T-cell (primary cell): ENCODE results near the gene CCDC124. TPM values are rescaled to one million over a fixed set of nuclear protein-coding genes. Genes with fewer than 3 reads are reported as not detected.
"Not testable (repeated sequence)": the region's sequence is repeated elsewhere in the genome, so short reads cannot be mapped to it uniquely, and the experiment has no call there.

Experiments
- ATAC-seq, 4 experiments: fragments of 200-7000 bp in 3 of 4; fragments of 150-1000 bp in 1 of 4; cut with Tn5 transposase; replicated peaks in 1 of 4; 1 replicate in 3 of 4; 2 replicates in 1 of 4; pipeline ENCODE4 v1.10.0; 2021; ENCODE audit warnings: moderate library complexity in 3 of 4, mild to moderate bottlenecking in 2 of 4, moderate number of reproducible peaks in 1 of 4
- CTCF ChIA-PET, 2 donors: fragments of 300-600 bp; sonication (Branson Sonifier 250); formaldehyde crosslinking; loops; one replicate each; lab custom pipeline; 2022; ENCODE audit warnings: antibody characterized with exemption in 2 of 2; lab: Charles Lee
- POLR2A ChIA-PET, 2 donors: fragments of 300-600 bp; sonication (Branson Sonifier 250); formaldehyde crosslinking; loops; one replicate each; lab custom pipeline; 2022; ENCODE audit warnings: antibody characterized with exemption in 2 of 2; lab: Charles Lee
- DNase-seq, 35 experiments: peaks; one replicate each; pipeline versions ENCODE4 v3.0.0 to v3.0.0-alpha.2; 2013 to 2023
- H3K27ac ChIP-seq: one replicate; pipeline ENCODE4 v1.5.1; 2013; ENCODE audit warnings: low read length
- H3K27me3 ChIP-seq, 2 experiments: replicated peaks in 1 of 2; 1 replicate in 1 of 2; 2 replicates in 1 of 2; pipeline versions ENCODE4 v1.6.1 to v1.7.0; 2013; ENCODE audit warnings: low read length in 1 of 2, mixed read lengths in 1 of 2; ENCODE audit not compliant: control insufficient read depth in 2 of 2, insufficient read depth in 2 of 2; ENCODE audit errors: extremely low read depth in 1 of 2
- H3K36me3 ChIP-seq, 2 donors: 1 replicate in 1 of 2; 2 replicates in 1 of 2; pipeline versions ENCODE4 v1.6.1 to v1.7.0; 2013; ENCODE audit warnings: low read length in 1 of 2; ENCODE audit not compliant: control insufficient read depth in 2 of 2, insufficient read depth in 1 of 2; ENCODE audit errors: extremely low read depth in 1 of 2
- H3K4me1 ChIP-seq, 2 experiments: 1 replicate in 1 of 2; 2 replicates in 1 of 2; pipeline versions ENCODE4 v1.6.1 to v1.7.0; 2013; ENCODE audit warnings: low read length in 2 of 2, mixed read lengths in 1 of 2; ENCODE audit not compliant: insufficient read depth in 2 of 2, control insufficient read depth in 1 of 2; ENCODE audit errors: extremely low read depth in 1 of 2
- H3K4me3 ChIP-seq, 2 donors: 1 replicate in 1 of 2; 2 replicates in 1 of 2; pipeline versions ENCODE4 v1.5.1 to v1.7.0; 2013; ENCODE audit warnings: mild to moderate bottlenecking in 2 of 2, low read length in 1 of 2, moderate library complexity in 1 of 2; ENCODE audit not compliant: control insufficient read depth in 1 of 2; ENCODE audit errors: extremely low read depth in 1 of 2
- H3K9me3 ChIP-seq: 2 replicates; pipeline ENCODE4 v1.7.0; 2013
- H3K27ac Mint-ChIP-seq, 2 donors: one replicate each; pipeline ENCODE4 v1.8.0; 2020 to 2021; ENCODE audit warnings: mild to moderate bottlenecking in 2 of 2, mixed read lengths in 2 of 2
- H3K27me3 Mint-ChIP-seq, 2 donors: one replicate each; pipeline ENCODE4 v1.8.0; 2021 to 2022; ENCODE audit warnings: mixed read lengths in 2 of 2
- H3K36me3 Mint-ChIP-seq: one replicate; pipeline ENCODE4 v1.8.0; 2021; ENCODE audit warnings: mixed read lengths
- H3K4me1 Mint-ChIP-seq, 3 donors: one replicate each; pipeline ENCODE4 v1.8.0; 2020 to 2022; ENCODE audit warnings: mixed read lengths in 3 of 3, mild to moderate bottlenecking in 1 of 3
- H3K4me3 Mint-ChIP-seq, 3 donors: one replicate each; pipeline ENCODE4 v1.8.0; 2020 to 2022; ENCODE audit warnings: mild to moderate bottlenecking in 3 of 3, mixed read lengths in 3 of 3, moderate library complexity in 3 of 3
- H3K9me3 Mint-ChIP-seq, 3 donors: one replicate each; pipeline ENCODE4 v1.8.0; 2020 to 2022; ENCODE audit warnings: mixed read lengths in 3 of 3
- WGBS: methylation state at CpG from one replicate; pipeline ENCODE4 v1.1.5; 2013; ENCODE audit warnings: missing lambda C conversion rate; ENCODE audit not compliant: insufficient coverage; 5-methylcytosine and 5-hydroxymethylcytosine counted together
- total RNA-seq, 35 experiments: library from RNA in 6 of 35; stranded (reverse) in 6 of 35; fragments of 120-200 nt in 1 of 35; gene quantifications; one replicate each; pipeline versions ENCODE4 v1.2.1 to v1.2.4 and lab custom pipeline; 2013 to 2026

The CCDC124 gene
- total RNA-seq (10 to 100 TPM; 24.8 to 51.1 (median 41.5) TPM), total RNA-seq (lab: John Stamatoyannopoulos, UW) (10.1 to 78.9 (median 15.2) reads per million in 29 experiments)
- 11.4 TPM for total RNA-seq (2013)

GRCh38 chr19:17932485-17933338 lies at the start of gene CCDC124:
Gene CCDC124 (plus strand): TSS chr19:17933015. CDS start chr19:17936421, 3,406 bp downstream.
- H3K4me1 Mint-ChIP-seq: peaks cover 11 to 20% (median 14%) of the 10 kb centered on the region in 3 donors
- no peaks in the 10 kb centered on the region for H3K9me3 Mint-ChIP-seq
- ChIA-PET CTCF (interaction anchor here (0.5 to 3.8 kb wide), 16 partner anchors 13 to 478 kb away, joined by 3 to 139 read pairs (median 4); partner anchors contain the start of genes RPL18A (in 2 of the 2), JAK3 (in 1 of the 2), PGLS (in 1 of the 2) and SLC5A5 (in 1 of the 2)), POLR2A (interaction anchor here (0.6 to 1.3 kb wide), 5 partner anchors 15 to 73 kb away, joined by 3 to 14 read pairs (median 7); partner anchors contain the start of gene RPL18A (in 2 of the 2))
- no peaks in the 10 kb centered on the region for H3K27me3 Mint-ChIP-seq
- Histone ChIP-seq H3K36me3 (peaks cover 3 to 10% of the 10 kb centered on the region in 2 donors), H3K4me1 (peaks cover 6 to 23% of the 10 kb centered on the region in 2 experiments), H3K27ac (peak within 1 kb of the TSS; percentile 94), H3K4me3 (peak within 1 kb of the TSS; percentile 76 to 90), H3K9me3 (no peaks in the 10 kb centered on the region), H3K27me3 (peaks cover 0 to 4% of the 10 kb centered on the region in 2 experiments)
- peak; percentile 96 to 97 (median 96) for ATAC-seq
- peak; percentile 83 to 96 (median 89) for DNase-seq
- H3K36me3 Mint-ChIP-seq: peaks cover 3% of the 10 kb centered on the region
- WGBS: 0% methylated on average over 43 of the region's 64 CpGs
- peak within 1 kb of the TSS; percentile 93 to 94 for H3K27ac Mint-ChIP-seq
- H3K4me3 Mint-ChIP-seq: peak within 1 kb of the TSS; percentile 82 to 88 (median 84)

GRCh38 chr19:17883627-17884410 lies 49.0 kb upstream of the CCDC124 start:
- no peaks in the 10 kb centered on the region for H3K27me3 ChIP-seq
- H3K4me1 ChIP-seq: no peaks in the 10 kb centered on the region
- WGBS: 85% methylated on average over 31 of the region's 33 CpGs
- CTCF ChIA-PET: interaction anchor here in 1 of 2 donors (0.6 kb wide), 1 partner anchor 43 kb away, joined by 3 read pairs; no protein-coding TSS in a partner anchor
- no peak overlapping the region for H3K4me3 ChIP-seq
- Mint-ChIP-seq H3K36me3 (peaks cover 7% of the 10 kb centered on the region), H3K27me3 (no peaks in the 10 kb centered on the region), H3K4me1 (no peaks in the 10 kb centered on the region), H3K27ac (no peak overlapping the region), H3K9me3 (no peaks in the 10 kb centered on the region), H3K4me3 (no peak overlapping the region)
- DNase-seq: no peak
- H3K9me3 ChIP-seq: no peaks in the 10 kb centered on the region
- no peaks in the 10 kb centered on the region for H3K36me3 ChIP-seq
- POLR2A ChIA-PET: no interaction called here
- no peak for ATAC-seq
- no peak overlapping the region for H3K27ac ChIP-seq

GRCh38 chr19:17886515-17886914 lies 46.3 kb upstream of the CCDC124 start:
- CTCF ChIA-PET: interaction anchor here in 1 of 2 donors (0.7 kb wide), 1 partner anchor 1532 kb away, joined by 4 read pairs; no protein-coding TSS in a partner anchor
- Histone ChIP-seq H3K36me3 (no peaks in the 10 kb centered on the region), H3K27ac (no peak overlapping the region), H3K4me1 (no peaks in the 10 kb centered on the region), H3K27me3 (no peaks in the 10 kb centered on the region), H3K4me3 (no peak overlapping the region), H3K9me3 (no peaks in the 10 kb centered on the region)
- DNase-seq (no peak), ATAC-seq (no peak)
- Mint-ChIP-seq H3K27ac (no peak overlapping the region), H3K36me3 (peaks cover 15% of the 10 kb centered on the region), H3K27me3 (no peaks in the 10 kb centered on the region), H3K4me1 (no peaks in the 10 kb centered on the region), H3K4me3 (no peak overlapping the region), H3K9me3 (no peaks in the 10 kb centered on the region)
- WGBS: no CpG with 5 or more reads among the region's 7 CpGs
- POLR2A ChIA-PET: no interaction called here

- POLR2A ChIA-PET, H3K9me3 Mint-ChIP-seq: not testable (repeated sequence)
Measured at GRCh38 chr19:17887221-17887620, 45.6 kb upstream of the CCDC124 start.

GRCh38 chr19:17888260-17888659 lies 44.6 kb upstream of the CCDC124 start:
- Histone ChIP-seq H3K27me3 (no peaks in the 10 kb centered on the region), H3K9me3 (no peaks in the 10 kb centered on the region), H3K27ac (no peak overlapping the region), H3K4me1 (no peaks in the 10 kb centered on the region), H3K36me3 (no peaks in the 10 kb centered on the region), H3K4me3 (no peak overlapping the region)
- CTCF ChIA-PET: no interaction called here
- H3K27ac Mint-ChIP-seq: no peak overlapping the region
- H3K9me3 Mint-ChIP-seq: no peaks in the 10 kb centered on the region
- H3K4me1 Mint-ChIP-seq: no peaks in the 10 kb centered on the region
- no peak overlapping the region for H3K4me3 Mint-ChIP-seq
- H3K36me3 Mint-ChIP-seq: peaks cover 18% of the 10 kb centered on the region
- 93% methylated on average over 6 of the region's 7 CpGs for WGBS
- H3K27me3 Mint-ChIP-seq: peaks cover 0 to 3% of the 10 kb centered on the region in 2 donors
- POLR2A ChIA-PET: no interaction called here
- DNase-seq: no peak
- no peak for ATAC-seq

More at GRCh38 chr19:17887221-17887620, 45.6 kb upstream of the CCDC124 start:
- H3K9me3 ChIP-seq, CTCF ChIA-PET, H3K4me1 ChIP-seq, H3K4me1 Mint-ChIP-seq, H3K27ac ChIP-seq, H3K4me3 ChIP-seq, H3K36me3 ChIP-seq, H3K27me3 Mint-ChIP-seq, H3K4me3 Mint-ChIP-seq, H3K27ac Mint-ChIP-seq, H3K27me3 ChIP-seq, DNase-seq, ATAC-seq: not testable (repeated sequence)
- H3K36me3 Mint-ChIP-seq: peaks cover 18% of the 10 kb centered on the region
- WGBS: no CpG with 5 or more reads among the region's 4 CpGs

- CTCF ChIA-PET: no interaction called here
- H3K27me3 ChIP-seq: peaks cover 0 to 3% of the 10 kb centered on the region in 2 experiments
- Mint-ChIP-seq H3K27me3 (peaks cover 0 to 3% of the 10 kb centered on the region in 2 donors), H3K4me1 (no peaks in the 10 kb centered on the region), H3K4me3 (no peak overlapping the region), H3K9me3 (no peaks in the 10 kb centered on the region), H3K27ac (no peak overlapping the region), H3K36me3 (peaks cover 20% of the 10 kb centered on the region)
- no peak for DNase-seq
- POLR2A ChIA-PET: no interaction called here
- H3K4me3 ChIP-seq: no peak overlapping the region
- no peak for ATAC-seq
- no peak overlapping the region for H3K27ac ChIP-seq
- H3K4me1 ChIP-seq: no peaks in the 10 kb centered on the region
- WGBS: 64% methylated on average over 3 of the region's 18 CpGs
- no peaks in the 10 kb centered on the region for H3K9me3 ChIP-seq
- no peaks in the 10 kb centered on the region for H3K36me3 ChIP-seq
Measured at GRCh38 chr19:17889609-17890214, 43.1 kb upstream of the CCDC124 start.
